DMS79 (cell line): ENCODE measurements around the gene DNASE1.
A peak's percentile ranks its signal among the peaks of the same experiment; 100 is the strongest.

Experiments
- DNase-seq: peaks from one replicate; lab custom pipeline; 2025; lab: John Stamatoyannopoulos, UW

The DNASE1 gene

DNA sequence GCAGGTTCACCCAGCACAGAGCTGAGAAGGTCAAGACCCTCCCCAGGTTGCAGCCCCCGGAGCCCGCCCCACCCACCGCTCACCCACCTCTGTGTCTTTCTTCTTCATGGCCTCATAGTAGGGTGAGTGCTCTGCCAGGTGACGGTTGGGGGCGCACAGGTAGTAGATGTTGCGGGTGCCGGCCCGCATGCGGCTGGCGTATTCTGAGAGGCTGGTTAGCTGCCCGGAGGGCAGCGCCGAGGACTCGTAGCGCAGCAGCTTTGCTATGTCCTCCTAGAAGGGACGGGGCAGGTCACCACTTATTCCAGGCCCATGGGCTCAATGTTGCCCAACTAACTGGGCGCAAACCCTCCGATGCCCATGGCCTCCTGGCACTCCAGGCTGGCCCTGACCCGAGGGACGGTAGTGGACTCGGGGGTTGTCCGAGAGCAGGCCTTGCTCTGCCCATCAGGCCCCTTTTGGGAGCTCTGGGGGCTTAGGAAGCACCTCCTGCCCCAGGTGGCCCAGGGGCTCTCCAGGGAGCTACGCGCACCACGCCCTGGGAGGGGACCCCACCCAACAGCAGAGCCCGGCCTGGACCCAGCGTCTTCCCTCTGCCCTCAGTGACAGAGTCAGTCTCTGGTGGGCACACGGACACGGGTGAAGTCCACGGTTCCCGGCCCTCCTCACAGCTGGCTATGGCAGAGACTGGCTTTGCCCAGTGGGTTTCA is 9.9 kb downstream of the DNASE1 start:
- DNase-seq: no peak

DNA sequence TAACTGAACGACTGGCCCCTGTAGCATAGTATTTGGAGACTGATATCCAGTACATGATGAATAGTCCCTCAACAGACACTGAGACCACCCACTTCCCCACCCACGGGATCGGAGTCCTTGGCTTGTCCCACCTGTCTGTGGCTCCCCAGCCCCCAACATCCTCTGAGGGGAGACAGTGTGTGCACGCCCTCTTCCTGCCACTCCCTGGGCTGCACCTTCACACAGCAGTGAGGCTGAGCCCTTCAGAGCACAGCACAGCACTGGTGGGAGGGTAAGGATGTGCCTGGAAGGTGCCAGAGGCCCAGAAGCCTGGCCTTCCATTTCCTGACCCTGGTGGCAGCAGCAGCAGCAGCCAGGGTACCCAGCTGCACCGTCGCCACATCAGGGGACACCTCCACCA is 11.0 kb downstream of the DNASE1 start:
- DNase-seq: no peak

DNA sequence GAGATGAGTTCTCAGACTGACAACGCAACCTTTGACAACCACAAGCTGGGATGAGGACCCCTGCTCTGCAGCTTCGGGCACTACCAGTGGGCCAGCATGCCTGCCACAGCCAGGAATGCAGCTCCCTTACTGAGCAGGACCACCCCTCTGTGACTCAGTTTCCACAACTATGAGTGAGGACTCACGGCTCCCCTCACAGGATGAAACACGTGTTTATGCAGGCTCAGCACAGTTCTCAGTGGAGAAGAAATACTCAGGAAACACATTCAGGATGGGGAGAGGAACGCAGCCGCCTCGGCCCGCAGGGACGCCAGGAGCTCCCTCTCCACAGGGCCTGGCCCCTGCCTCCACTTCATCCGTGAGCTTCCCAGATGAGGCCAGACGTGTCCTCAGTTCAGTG is 14.1 kb downstream of the DNASE1 start:
- DNase-seq: no peak

DNA sequence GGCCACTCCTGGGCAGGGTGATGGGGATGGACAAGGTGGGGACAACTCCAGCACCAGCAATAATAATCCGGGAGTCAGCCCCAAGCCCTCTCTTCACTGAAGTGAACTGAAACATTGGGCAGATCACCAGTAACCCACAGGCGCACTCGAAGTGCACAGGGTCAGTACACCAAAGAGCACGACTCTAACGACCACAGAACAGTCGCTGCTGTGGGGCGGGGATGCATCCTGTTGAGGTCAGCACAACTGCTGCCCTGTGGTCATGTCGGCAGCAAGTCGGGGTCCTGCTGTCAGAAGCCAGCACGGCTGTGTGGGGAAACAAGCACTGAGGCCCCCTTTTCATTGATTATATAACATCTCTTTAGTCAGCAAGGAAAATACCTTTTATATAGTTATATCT is 14.6 kb downstream of the DNASE1 start:
- DNase-seq: no peak

DNA sequence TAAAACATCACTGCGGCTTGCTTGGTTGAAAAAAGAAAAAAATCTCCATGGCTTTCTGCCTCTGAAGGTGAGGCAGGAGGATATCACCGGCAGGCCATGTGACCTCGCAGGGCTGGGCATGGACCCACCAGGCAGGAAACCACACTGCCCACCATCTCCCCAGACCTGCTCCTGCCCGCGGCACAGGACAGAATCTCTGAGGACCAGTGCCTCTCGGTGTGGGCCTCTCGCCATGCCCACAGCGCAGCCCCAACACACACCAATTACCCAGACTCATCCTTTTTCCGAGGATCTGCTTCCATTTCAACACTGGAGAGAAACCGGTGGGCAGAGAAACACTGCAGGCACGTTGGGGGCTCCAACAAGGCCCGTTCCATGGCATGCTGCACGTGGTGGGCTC is 16.2 kb downstream of the DNASE1 start:
- no peak for DNase-seq

DNA sequence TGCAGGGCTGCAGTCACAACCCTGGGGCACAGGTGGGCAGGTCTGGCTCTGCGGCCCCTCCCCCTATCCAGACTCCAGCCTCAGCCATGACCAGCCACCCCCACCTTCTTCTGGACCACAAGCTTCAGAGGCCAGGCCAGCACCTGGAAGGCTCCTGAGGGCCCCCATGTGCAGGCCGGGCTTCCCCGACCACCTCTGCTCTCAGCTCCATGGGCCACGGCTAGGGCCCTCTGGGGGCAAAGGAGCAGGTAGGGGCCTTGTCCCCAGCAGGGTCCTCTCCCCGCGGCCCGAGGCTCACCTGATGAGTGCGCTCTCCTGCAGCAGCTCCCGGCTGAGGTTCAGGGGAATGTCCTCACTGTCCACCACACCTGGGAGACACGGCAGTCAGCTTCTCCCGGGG is 16.9 kb downstream of the DNASE1 start:
- no peak for DNase-seq

DNA sequence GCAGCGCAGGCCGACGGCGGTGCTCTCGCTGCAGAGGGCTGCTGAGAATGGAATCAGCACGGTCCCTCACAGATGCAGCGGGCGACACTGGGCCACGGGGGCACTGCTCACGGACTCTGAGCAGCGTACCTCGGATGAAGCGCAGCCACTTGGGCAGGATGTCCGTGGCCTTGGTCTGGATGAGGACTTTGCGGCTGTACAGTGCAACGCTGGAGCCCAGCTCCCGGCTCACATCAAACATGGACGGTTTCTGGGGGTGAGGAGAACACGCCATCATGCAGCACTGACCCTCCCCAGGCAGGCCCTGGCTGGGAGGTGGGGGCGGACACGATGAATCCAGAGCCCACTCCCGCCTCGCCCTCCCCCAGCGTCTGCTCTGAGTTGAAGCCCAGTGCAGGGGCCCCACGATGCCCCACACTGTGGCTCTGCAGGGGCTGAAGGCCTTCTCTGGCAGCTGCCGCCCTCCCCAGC is 18.1 kb downstream of the DNASE1 start:
- DNase-seq: no peak

DNA sequence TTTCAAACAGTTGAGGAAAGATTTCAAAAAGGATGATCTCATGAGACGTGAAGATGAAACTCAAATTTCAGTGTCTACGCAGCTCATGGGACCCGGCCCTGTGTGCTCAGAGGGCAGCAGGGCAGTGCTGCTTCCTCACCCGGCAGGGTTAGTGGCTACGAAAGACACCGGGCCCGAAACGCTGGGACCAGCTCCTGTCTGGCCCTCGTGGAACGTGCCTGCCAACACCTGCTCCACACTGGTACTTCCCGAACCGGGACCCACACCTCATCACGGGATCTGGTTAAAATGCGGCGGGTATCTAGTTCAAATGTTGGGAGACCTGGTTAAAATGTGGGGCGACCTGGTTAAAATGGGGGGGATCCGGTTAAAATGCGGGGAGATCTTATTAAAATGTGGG is 18.7 kb downstream of the DNASE1 start:
- DNase-seq: no peak

DNA sequence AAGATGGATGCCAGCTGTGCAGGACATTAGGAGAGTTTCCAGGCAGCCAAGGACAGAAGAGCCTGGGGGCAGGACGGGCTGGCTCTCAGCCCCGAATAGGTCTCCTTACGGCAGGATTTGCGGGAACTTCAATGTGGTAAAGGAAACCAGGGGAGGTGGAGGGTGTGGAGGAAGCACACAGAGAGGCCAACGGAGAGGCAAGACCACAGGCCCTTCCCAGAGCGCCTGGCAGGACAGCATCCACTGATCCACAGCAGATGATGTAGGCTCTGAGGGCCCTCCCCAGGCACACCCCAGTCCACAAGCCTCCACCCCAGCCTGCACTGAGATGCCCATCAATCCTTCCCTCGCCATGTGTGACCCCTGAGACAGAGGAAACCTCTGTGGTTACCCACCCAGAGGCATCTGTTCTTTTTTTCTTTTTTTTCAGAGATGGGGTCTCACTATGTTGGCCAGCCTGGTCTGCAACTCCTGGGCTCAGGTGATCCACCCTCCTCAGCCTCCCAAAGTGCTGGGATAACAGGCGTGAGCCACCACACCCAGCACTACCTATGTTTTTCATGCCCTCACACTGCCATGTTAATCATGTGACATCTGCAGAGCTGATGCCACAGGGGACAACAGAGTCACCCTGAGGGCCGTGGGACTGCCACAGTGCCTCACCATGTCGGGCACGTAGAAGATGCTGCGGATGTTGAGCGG is 19.3 kb downstream of the DNASE1 start:
- no peak for DNase-seq

DNA sequence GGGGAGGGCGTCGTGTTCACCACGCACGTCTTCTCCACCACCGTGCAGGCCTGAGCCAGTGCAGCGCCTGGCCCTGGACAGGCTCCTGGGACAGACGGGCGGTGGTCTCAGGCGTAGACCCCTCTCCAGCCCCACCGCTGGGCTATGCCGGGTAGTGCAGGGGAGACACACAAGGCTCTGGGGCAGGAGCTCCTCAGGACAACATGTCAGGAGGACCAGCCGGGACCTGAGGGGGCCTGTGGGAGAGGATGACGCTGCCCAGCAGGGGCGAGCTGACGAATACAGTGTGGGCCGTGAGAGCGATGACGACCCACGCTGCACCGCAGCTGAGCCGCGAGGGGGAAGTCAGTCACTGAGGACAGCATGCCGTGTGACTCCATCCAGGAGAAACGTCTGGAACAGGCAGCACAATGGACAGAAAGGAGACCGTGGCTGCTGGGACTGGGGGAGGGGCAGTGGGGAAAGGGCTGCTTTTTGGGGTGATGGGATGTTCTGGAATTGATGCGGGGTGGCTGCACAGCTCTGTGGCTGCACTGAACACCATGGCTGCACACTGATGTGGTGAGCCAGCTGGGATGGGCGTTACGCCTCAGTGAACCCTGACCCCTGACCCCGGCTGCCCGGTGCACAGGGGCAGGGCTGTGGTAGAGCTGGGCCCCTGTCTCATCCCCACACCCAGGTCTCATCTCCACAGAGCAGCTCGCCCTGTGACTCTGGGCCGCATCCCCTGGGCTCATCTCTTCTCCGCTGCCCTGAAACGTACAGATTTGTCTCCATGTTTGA is 20.2 kb downstream of the DNASE1 start:
- DNase-seq: no peak

DNA sequence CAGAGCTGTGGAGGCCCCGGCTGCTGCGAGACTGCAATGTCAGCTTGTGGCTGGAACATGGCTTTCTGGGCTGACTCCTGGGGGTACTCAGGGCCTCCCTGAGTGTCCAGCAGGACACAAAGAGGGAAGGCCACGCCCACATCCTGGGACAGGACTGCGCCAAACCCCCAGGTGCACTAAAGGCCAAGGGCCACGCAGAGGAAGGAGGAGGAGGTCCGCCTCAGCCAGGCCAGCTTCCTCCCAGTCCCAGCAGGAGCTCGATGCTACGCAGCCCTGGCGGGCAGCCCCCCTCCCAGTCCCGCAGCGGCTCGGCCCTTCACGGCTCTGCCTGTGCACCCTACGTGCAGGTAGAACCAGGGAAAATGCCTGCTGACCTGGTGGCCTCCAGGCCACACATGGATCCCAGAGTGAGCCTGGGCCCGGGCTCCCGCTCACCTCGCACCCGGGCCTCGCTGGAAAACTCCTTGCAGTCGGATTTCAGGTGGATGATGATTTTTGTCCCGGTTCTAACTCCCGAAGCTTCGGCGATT is 21.2 kb downstream of the DNASE1 start:
- DNase-seq: no peak

DNA sequence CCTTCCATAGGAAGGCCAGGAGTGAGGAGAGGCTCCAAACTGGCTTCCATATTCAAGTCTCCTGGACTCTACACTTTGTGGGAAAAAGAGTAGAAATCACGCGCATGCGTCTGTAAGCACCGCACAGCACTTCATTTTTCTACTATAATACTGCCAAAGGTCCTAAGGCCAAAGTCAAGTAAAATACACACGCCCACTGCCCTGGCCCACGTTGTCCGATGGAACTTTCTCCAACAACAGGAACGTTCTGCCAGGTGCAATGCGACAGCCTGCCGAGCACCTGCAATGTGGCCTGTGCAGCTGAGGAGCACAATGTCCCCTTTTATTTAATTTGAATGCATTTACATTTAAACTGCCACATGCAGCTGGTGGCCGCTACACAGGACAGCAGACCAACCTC is 23.5 kb downstream of the DNASE1 start:
- no peak for DNase-seq

DNA sequence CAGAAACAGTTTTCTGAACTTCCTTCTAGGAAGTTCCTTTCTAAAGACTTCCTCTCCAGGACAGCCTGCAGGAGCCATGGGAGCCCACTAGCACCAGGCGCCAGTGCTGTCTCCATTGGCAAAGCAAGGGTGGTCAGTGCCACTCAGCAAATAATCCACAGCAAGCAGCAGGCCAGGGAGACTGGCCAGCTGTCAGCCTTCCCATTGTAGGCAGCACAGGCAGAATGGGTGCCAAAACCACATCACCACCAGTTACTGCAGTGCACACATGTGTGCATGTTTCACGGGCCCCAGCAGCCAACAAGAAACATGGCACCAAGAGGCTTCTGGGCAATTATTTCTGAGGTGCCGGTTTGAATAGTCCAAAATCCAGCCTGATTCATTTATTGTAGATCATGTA is 26.7 kb downstream of the DNASE1 start:
- DNase-seq: no peak

DNA sequence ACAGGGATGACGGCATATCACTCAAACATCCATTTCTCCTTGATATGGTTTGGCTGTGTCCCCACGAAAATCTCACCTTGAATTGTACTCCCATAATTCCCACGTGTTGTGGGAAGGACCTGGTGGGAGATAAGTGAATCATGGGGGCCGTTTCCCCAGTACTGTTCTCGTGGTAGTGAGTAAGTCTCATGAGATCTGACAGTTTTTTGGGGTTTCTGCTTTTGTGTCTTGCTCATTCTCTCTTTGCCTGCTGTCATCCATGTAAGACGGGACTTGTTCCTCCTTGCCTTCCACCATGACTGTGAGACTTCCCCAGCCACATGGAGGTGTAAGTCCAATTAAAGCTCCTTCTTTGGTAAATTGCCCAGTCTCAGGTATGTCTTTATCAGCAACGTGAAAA is 32.5 kb downstream of the DNASE1 start:
- DNase-seq: no peak

DNA sequence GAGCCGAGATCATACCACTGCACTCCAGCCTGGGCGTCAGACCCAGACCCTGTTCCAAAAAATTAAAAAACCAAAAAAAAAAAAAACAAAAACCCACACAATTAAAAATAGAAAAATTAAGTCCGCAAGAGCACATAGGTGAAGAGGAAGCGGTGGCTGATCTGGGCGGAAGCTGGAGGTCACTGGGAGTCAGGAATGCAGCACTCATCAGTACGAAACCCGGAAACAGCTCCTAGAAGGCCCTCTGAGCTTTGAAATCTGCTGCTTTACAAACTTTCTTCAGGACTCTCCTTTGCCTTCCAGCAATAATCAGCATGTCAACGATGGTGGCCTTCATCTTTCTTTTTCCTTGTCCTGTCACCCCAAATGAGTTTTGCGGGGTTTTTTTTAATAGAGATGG is 33.3 kb downstream of the DNASE1 start:
- no peak for DNase-seq

DNA sequence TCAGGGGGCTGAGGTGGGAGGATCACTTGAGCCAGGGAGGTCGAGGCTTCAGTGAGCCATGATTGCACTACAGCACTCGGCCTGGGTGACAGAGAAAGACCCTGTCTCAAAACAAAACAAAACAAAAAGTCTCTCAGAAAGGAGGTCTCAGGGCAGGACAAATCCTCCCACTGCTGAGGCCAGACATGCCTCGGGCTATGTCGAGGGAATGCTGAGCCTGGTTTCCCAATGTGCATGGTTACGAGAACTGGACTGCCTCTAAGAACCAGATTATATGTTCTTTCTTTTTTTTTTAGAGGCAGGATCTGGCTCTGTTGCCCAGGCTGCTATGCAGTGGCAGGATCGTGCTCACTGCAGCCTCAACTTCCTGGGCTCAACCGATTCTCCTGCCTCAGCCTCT is 35.2 kb downstream of the DNASE1 start:
- no peak for DNase-seq

DNA sequence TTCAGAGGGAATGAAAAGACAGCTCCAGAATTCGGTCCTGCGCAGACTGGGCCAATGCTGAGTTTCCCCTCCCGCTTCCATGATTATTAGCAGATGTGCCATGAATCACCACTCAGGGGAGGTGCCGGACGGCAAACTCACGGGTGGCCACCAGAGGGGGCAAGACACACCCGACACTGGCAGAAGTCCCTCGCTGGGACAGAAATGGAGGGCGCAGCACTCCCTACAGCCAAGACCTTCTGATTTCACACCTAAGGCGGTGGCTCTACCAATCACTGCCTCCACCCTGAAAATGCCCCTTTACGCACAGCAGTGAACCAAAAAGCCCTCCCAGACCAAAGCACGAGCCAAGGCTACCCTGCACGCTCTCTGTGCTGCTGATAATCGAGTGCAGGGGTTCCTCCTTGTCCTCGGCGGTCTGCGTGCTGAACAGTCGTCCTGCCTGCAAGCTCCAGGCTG is 36.0 kb downstream of the DNASE1 start:
- DNase-seq: peak; percentile 43

DNA sequence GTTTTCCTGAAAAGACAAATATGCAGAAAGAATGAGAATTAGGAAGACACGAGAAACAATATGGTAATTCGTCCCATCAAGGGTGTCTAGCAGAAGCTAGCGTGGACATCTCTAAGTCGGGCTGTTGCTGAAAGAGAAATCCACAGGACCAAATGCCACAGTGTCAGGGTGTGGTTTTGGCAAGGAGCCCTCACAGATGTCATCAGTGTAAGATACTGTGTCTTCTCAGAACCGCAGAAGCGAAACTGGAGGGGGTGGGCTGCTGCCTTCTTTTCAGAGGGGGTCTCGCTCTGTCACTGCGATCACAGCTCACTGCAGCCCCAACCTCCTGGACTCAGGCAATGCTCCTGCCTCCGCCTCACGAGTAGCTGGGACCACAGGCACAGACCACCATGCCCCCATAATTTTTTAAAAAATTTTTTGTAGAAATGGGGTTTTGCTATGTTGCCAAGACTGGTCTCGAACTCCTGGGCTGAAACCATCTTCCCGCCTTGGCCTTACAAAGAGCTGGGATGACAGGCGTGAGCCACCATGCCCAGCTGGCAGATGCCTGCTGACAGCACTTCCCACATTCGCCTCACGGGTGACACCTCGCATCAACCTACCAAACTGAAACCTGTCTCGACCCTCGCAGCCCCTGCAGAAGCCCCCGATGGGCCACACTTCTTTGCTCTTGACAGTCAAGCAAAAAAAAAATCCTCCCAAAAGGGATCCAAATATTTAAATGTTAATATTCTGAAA is 36.7 kb downstream of the DNASE1 start:
- no peak for DNase-seq

DNA sequence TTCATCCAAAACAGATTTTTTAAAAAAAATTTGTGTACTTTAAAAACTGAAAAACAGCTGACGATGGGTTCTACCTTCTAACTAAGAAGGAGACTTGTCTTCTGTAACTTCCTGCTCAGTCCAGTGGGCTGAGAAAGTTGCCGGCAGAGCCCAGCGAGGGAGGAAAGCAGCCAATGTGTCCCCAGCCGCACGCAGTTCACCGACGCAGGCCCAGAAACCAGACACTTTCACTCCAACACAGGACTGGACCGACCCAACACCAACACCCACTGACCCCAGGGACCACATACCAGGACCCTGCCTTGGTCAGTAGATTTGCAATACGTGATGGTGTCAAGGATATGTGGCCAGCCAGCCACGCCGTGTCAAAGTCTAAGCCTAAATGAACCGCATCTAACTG is 37.3 kb downstream of the DNASE1 start:
- no peak for DNase-seq

DNA sequence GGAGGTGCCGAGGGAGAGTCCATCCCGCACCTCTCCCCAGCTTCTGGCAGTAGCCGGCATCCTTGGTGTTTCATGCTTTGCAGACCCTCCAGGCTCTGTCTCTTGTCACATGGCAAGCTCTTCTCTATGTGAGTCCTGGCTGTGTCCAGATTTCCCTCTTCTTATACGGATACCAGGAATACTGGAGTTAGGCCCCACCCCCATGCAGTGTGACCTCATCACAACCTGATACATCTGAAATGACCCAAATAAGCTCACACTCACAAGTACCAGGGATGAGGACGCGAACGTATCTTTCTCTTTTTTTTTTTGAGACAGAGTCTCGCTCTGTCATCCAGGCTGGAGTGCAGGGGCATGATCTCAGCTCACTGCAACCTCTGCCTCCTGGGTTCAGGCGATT is 39.6 kb downstream of the DNASE1 start:
- no peak for DNase-seq

DNA sequence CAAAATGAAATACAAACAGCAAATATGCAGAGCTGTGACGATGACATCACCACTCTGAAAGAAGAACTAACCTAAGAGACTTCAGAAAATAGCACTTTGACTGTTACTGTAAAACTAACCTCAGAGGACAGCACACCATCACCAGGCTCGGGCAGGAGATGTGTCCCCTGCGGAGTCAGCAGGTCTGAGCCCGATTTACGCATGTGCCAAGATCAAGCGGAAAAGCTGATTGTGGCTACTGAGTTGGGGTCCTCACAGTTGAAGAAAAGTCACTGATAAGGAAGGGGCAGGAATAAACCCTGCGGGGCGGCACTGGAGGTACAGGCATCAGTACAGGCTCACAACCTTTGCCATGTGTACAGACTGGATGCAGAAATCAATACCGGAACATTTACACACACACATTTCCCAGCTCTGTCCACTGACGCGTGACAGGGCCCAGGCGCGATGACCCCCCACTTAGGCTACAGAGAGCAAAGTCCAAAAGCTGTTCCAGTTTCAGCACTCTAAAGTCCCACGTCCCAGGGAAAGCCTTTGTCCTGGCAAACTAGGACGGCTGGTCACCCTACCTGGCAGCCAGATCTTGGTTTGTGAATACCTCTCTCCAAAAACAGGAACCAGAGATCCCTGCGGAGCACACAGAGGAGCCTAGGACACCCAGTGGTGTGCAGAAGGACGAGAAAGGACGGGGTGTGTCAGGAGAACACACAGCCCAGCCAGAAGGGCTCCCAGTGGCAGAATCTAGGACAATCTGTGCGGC is 41.3 kb downstream of the DNASE1 start:
- no peak for DNase-seq
